Fibroblast of peridontal ligament (primary cell): ENCODE data around the gene ZNF221.
"Not testable (repeated sequence)": the region's sequence is repeated elsewhere in the genome, so short reads cannot be mapped to it uniquely, and the experiment has no call there.

Experiments used
- DNase-seq: peaks from one replicate; pipeline ENCODE4 v3.0.0-alpha.2; 2010; ENCODE audit errors: extremely low read depth

The ZNF221 gene

DNA sequence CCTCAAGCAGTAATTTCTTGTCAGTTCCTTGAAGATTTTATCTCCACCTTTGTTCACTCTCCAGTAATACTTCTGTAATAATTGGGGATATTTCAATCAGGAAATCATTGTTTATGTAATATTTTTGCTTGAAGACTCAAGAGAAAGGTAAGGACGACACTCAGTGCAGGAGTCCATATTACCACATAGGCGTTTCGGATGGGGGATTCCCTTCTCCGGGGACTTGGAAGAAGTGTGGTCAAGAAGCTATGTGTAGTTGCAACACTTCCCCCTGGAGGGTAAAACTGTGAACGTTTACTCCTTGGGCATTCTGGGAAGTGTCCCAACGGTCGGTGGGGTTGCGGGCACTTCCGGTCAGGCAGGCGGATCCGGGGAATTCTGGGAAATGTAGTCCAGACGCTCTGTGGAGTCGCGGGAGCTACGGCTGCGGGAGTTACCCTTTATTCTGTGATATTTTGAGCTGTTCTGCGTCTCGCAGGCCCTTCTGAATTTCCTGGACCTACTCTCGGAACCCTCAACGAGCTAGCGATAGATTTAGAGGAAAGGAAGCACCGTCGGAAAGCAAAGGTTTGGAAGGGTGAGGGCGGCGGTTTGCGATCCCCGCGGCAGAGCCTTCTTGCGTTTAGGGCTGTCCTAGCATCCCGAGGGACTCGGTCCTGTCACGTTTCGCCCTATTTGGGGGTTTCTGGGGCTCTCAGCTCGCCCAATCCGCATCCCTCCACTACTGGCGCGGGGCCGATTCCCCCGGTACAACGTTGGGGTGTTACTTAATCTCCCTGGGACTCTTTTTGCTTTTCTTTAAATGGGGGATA lies at the start of gene ZNF221:
Gene ZNF221, plus strand, starts transcription at position 395 of the 812 bp plus-strand sequence. CDS start 11,499 bp downstream, outside the sequence.
- peak; percentile 99 for DNase-seq

DNA sequence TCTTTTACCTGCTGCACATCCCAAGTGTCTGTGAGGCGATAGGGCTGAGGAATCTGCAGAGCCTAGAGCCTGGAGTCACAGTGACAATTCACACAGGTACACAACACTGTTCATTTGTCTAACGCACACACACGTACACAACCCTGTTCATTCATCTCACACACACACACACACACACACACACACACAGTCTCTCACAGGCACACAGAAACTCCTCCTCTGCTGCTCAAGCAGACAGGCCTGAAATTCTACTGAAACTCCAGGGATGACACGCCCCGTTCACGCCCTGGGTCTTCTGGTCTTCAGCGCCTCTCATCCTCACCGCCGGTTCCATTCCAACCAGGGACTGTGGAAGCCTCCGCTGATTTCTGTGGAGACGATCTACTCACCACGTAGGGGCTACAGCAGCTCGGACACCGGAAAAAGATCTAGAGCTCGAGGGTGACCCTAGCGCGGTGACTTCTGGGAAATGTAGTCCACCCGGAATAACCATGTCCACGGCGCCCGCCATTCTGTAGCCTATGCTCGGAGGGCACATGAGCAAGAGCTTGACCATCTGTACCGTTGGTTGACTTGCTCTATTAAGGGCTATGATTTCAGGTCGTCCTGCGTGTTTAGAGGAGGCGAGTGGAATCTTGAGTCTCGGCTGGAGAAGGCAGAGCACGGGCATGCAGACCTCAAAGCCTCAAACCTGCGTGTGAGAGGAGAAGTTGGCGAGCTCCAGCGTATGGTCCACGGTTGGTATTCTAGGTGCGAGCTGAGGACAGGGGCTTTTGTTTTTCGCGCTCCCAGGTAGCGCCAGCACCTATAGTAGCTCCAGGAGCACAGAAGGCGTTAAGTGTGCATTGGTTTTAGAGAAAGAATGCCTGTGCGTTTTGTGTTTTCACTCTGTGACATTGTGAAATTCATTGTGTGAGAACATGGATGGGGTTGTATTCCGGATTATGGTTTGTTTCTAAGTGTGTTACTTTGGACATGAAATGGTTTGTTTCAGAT lies 49.3 kb upstream of the ZNF221 start:
- peak; percentile 90 for DNase-seq

DNA sequence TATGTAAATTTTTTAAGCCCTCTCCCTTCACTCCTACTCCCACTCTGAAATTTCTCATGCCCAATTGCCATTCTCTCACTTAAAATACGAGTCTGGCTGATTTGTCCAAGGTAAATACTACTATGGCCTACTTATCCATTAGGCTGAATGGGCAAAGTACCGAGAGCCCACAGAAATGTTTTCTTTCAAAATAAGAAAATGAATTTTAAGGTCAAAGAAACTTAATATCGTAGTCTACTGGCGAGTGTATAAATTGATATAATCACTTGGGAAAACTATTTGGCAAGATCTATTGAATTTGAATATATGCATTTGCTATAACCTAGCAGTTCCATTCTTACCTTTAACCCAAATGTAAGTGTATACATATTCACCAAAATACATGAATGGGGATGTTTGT lies 48.6 kb upstream of the ZNF221 start:
- no peak for DNase-seq

DNA sequence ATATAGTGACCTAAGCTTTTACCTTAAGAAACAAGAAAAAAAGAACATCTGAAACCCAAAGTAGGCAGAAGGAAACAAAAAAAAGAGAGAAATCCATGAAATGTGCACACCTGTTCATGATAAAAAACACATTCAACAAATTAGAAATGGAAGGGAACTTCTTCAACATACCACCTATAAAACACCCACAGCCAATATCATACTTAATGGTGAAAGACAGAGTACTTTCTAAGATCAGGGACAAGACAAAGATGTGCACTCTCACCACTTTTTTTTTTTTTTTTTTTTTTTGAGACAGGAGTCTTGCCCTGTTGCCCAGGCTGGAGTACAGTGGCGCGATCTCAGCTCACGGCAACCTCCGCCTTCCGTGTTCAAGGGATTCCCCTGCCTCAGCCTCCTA lies 45.1 kb upstream of the ZNF221 start:
- DNase-seq: no peak

DNA sequence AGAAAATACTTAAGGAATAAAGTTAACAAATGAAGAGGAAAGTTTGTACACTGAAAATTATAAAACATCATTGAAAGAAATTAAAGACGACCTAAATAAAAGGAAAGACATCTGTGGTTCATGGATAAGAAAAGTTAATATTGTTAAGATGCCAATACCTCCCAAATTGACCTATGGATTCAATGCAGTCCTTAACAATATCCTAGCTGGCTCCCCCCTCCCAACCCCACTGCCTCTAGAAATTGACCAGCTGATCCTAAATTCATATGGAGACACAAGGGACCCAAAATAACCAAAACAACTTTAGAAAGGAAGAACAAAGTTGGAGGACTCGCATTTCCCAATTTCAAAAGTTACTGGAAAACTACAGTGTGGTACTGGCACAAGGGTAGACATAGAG lies 44.3 kb upstream of the ZNF221 start:
- DNase-seq: no peak

DNA sequence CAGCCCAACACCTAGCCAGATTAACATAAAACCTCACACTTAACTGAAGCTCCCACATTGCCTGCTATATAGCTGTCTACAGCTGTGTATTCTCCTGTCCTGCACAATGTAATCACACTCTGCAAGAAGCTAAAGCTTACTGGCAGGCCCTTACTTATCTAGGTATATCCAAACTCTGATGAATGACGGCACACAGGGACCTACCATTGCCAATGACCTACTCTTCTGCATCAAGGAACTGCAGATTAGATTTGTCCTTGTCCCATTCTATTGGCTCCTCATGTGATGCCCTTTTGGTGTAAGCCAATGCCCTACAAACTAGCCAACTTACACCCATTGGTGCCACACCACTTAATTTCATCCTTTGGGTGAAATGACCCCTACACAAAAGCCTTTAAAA lies 42.4 kb upstream of the ZNF221 start:
- DNase-seq: no peak

DNA sequence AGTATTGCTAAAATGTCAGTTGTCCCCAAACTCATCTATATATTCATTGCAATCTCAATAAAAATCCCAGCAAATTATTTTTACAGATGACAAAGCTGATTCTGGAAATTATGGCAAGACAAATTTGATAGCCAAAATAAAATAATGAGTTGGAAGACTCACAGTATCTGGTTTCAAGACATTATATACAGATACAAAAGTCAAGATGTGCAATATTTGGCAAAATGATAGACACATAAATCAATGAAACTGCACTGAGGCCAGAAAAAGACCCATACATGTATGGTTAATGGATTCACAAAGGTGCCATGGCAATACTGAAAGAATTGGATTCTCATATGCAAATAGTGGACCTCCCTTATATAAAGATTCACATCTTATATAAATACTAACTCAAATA lies 40.1 kb upstream of the ZNF221 start:
- DNase-seq: no peak

DNA sequence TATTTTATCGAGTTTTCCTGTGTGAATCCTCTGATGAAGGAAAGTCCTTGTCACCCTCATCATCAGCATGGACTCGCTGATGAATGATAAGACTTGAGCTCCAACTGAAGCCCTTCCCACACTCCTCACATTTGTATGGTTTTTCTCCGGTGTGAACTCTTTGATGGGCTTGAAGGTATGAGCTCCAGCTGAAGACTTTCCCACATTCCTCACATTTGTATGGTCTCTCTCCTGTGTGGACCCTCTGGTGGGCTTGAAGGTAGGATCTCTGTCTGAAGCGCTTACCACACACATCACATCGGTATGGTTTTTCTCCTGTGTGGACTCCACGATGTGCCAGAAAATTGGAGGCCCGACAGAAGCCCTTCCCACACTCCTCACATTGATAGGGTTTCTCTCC lies 37.6 kb upstream of the ZNF221 start:
- no peak for DNase-seq

DNA sequence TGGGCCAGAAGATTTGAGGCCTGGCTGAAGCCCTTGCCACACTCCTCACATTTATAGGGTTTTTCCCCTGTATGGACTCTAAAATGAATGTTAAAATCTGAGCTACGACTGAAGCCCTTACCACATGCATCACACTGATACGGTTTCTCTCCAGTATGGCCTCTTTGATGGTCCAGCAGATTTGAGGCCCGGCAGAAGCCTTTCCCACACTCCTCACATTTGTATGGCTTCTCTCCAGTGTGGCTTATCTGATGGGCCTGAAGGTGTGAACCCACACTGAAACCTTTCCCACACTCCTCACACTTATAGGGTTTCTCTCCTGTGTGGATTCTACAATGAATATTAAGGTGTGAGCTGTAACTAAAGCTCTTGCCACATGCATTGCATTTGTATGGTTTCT lies 37.0 kb upstream of the ZNF221 start:
- no peak for DNase-seq

DNA sequence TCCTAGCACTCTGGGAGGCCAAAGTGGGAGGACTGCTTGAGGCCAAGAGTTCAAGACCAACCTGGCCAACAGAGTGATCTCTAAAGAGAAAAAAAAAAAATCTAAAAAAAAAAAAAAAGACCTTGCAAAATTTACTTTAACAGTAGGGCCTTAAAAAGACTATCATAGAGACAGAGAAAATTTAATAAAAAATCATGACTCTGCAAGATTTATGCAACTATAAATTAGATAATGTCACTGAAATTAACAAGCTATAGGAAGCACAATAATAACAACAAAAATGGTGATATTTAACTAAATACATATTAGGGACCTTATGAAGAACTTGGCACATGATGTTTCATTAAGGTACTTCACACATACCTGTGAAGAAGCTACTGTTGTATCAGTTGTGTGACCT lies 27.2 kb upstream of the ZNF221 start:
- DNase-seq: no peak

DNA sequence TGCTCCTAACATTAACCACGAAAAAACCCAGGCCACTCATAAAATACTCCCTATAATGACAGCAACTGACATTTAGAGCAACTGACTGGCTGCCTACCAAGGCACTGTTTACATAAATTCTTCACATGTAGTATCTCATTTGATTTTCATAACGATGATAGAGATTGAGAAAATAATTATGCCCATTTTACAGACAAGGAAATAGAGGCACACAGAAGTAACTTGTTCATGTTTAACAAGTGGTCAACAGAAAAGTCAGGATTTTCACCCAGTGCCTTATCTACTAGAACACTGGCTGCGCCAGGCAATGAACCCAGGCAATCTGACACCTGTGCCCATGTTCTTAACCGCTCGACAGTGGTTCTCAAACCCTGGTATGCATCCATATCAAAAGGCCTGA lies 22.2 kb upstream of the ZNF221 start:
- no peak for DNase-seq

DNA sequence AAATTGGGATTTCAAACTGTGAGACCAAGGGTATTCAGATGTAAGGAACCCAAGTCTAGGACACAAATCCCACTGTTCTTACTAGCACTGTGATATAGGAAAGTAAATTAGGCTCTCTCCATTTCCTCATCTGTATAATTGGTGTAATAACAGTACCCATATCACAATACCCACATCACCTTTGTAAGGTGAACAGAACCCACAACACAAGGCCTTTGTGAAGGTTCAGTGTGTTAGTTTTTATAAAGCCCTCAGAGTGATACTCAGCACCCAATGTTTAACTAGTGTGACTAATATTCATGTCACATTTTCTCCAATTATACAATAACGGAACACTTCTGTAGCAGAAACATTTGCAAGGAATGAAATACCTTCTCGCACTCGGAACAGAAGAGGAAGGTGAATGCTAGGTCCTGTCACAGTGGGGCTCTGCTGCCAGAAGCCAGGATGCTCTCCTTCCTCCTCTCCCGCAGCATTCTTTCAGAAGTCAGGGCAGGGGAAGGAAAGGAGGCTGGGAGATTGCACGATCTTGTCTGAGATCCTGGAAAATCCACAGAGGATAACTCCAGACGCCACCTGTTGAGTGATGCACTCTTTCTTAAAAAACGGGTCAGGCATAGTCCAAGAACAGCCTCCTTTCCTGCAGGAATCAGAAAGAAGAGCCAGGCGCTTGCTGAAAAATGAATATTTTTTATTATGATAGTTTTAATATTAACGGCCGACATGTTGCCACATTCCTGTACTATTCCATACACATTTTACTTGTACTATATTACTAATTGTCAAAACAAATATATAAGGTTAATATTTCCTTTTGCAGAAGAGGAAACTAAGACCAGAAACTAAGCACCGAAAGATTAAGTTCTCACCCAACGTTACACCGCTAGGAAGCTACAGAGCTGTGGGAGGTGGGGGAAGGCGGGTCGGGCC lies 16.7 kb upstream of the ZNF221 start:
- peak; percentile 15 for DNase-seq

DNA sequence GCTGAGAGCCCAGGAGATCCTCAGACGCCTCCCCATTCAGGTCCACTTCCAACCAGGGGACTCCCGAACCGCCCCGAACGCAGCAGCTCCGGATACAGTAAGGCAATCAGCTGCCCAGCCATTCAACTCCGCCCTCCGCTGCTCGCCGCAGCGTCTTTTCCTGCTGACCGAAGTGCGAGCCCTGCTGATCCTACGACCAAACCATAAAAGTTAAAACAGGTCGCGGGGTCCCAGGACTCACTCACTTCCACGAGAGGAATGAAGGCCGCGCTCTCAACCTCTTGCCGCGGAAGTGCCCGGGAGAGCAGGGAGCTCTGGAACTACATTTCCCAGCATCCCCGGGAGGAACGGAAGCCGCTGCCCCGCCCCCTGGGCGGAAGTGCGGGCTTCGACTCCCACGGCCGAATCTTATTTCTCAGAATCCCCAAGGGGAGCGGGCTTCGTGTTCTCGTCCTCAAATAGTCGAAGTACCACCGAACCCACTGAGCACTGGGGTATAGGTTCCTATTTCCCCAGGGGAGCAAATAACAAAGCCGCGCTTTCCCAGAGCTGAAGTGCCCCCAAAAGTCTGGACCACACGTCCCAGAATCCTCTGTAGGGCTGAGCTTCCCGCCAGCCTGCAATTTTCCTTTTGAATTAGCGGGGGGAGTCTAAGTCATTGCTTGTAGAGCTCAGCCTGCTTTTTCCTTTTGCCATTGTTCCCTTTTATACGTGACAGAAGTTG lies 15.9 kb upstream of the ZNF221 start, which contains the start of gene ZNF45:
Gene ZNF45, minus strand, starts transcription at position 298 of the 724 bp plus-strand sequence. CDS start 13,097 bp downstream, outside the sequence.
- DNase-seq: peak; percentile 86

DNA sequence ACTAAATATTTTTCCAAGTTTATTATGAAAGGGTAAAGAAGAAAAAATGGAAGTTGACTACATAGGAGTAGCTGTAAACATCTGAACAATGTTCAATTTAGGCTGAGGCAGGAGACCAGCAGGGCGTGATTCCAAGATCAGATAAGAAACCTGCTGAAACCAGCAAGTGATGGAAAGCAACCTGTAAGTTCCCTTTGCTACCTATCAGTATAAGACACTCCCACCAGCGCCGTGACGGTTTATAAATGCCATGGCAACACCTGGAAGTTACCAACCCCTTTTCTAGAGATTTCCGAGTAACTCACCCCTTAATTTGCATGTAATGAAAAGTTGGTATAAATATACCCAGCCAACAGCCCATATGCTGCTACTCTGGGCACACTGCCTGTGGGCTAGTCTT lies 14.8 kb upstream of the ZNF221 start:
- no peak for DNase-seq

DNA sequence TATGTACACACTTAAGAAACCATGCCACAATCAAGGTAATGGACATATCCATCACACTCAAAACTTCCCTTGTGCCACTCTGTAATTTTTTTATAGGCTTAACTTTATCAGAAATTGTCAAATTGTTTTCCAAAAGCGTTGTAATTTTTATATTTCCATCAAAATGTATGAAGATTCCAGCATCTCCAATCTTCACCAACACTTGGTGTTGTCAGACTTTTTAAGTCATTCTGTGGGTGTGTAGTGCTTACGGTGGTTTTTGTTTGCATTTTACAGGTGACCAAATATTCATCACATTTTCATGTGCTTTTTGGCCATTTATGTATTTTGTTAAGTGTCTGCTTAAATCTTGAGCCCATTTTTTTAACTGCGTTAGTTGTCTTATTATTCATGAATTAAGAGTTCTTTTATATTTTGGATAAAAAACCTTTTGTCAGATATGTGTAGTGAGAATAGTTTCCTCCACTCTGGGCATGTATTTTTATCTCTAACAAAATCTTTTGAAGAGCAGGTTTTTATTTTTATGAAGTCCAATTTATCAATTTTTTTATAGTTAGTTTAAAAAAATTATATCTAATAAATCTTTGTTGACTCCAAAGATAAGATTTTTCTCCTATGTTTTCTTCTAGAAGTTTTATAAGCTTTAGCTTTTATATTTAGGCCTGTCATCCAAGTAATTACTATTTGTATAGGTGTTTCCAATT lies 11.3 kb upstream of the ZNF221 start:
- no peak for DNase-seq

DNA sequence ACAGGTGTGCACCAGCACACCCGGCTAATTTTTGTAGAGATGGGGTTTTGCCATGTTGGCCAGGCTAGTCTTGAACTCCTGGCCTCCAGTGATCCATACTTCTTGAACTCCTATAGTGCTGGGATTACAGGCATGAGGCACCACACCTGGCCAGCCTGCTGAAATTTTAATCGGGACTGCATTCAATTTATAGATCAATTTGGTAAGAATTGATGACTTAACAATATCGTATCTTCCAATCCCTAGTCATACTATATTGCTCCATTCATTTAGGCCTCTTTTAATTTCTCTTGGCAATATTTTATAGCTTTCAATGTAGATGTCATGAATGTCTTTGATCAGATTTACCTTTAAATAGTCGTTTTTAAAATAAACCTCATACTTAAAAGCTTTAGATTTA lies 10.3 kb upstream of the ZNF221 start:
- no peak for DNase-seq

DNA sequence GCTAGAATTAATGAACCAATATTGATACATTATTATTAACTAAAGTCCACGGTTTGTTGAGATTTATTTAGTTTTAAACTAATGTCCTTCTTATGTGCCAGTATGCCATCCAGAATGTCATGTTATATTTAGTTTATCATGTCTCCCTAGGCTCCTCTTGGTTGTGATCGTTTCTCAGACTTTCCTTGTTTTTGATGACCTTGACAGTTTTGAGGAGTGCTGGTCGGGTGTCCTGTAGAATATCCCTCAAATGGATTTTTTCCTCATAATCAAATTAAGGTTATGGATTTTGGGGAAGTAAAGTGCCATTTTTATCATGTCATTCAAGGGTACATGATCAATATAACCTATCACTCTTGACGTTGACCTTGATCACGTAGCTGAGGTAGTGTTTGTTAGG lies 9.8 kb upstream of the ZNF221 start:
- no peak for DNase-seq

DNA sequence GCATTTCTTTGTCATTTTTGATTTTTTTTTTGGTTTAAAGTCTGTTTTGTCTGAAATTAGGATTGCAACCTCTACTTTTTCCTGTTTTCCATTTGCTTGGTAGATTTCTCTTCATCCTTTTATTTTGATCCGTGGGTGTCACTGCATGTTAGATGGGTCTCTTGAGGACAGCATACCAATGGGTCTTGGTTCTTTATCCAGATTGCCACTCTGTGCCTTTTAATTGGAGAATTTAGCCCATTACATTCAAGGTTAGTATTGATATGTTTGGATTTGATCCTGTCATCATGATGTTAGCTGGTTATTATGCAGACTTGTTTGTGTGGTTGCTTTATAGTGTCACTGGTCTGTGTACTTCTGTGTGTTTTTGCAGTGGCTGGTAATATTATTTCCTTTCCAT lies 3.6 kb upstream of the ZNF221 start:
- not testable (repeated sequence) for DNase-seq

DNA sequence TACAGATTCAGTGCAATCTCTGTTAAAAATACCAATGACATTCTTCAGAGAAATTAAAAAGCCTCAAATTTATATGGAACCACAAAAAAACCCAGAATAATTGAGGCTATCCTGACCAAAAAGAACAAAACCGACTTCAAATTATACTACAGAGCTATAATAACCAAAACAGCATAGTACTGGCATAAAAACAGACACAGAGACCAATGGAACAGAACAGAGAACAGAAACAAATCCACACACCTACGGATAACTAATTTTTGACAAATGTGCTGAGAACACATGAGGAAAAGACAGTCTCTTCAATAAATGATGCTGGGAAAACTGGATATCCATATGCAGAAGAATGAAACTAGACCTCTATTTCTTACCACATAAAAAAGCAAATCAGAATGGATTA lies 1.2 kb upstream of the ZNF221 start:
- DNase-seq: not testable (repeated sequence)

DNA sequence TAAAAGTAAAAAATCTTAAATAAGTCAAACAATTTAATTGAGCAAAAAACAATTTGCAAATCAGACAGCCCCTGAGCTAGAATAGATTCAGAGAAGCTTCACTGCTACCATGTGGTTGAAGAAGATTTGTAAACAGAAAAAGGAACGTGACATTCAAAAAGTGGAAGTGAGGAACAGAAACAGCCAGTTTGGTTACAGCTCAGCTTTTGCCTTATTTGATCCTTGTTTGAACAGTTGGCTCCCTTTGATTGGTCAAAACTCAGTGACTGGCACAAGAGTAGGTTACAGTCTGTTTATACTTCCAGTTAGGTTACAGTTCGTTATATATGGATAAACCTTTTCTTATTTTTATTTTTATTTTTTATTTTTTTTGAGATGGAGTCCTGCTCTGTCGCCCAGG lies 5.8 kb downstream of the ZNF221 start:
- DNase-seq: no peak
